CD4-positive, alpha-beta memory T cell (primary cell): ENCODE results near the gene FNDC3B. TPM values are rescaled to one million over a fixed set of nuclear protein-coding genes. Genes with fewer than 3 reads are reported as not detected.

Experiments used
- CTCF ChIA-PET: fragments of 350-600 bp; sonication (Branson Sonifier 250); formaldehyde crosslinking; loops from one replicate; lab custom pipeline; 2021; ENCODE audit warnings: inconsistent platforms; ENCODE audit not compliant: partially characterized antibody; lab: Charles Lee
- POLR2A ChIA-PET: fragments of 350-600 bp; sonication (Branson Sonifier 250); formaldehyde crosslinking; loops from one replicate; lab custom pipeline; 2021; ENCODE audit not compliant: partially characterized antibody; lab: Charles Lee
- DNase-seq, 5 donors: peaks; one replicate each; pipeline versions ENCODE4 v3.0.0 to v3.0.0-alpha.2; 2020 to 2022; ENCODE audit warnings: mixed read lengths in 1 of 5
- H3K27ac ChIP-seq: one replicate; pipeline ENCODE4 v1.7.0; 2013; ENCODE audit warnings: low read depth, low read length
- H3K27me3 ChIP-seq: 2 replicates; pipeline ENCODE4 v1.7.0; 2013; ENCODE audit warnings: mild to moderate bottlenecking, low read length, moderate library complexity; ENCODE audit not compliant: insufficient read depth
- H3K36me3 ChIP-seq: 2 replicates; pipeline ENCODE4 v1.7.0; 2013; ENCODE audit warnings: mild to moderate bottlenecking, low read length, moderate library complexity; ENCODE audit not compliant: insufficient read depth
- H3K4me1 ChIP-seq: 2 replicates; pipeline ENCODE4 v1.7.0; 2013; ENCODE audit warnings: mild to moderate bottlenecking, low read length, moderate library complexity; ENCODE audit not compliant: insufficient read depth
- H3K4me3 ChIP-seq, 2 donors: one replicate each; pipeline ENCODE4 v1.7.0; 2013; ENCODE audit warnings: low read length in 2 of 2, mild to moderate bottlenecking in 1 of 2
- H3K9me3 ChIP-seq, 2 donors: one replicate each; pipeline ENCODE4 v1.7.0; 2013; ENCODE audit warnings: low read length in 2 of 2, control low read depth in 1 of 2; ENCODE audit not compliant: control insufficient read depth in 1 of 2
- H3K27ac Mint-ChIP-seq, 7 donors: one replicate each; pipeline ENCODE4 v1.8.0; 2020 to 2021; ENCODE audit warnings: mixed read lengths in 7 of 7, mild to moderate bottlenecking in 6 of 7, inconsistent platforms in 3 of 7, moderate library complexity in 3 of 7
- H3K27me3 Mint-ChIP-seq, 2 donors: one replicate each; pipeline ENCODE4 v1.8.0; 2020 to 2021; ENCODE audit warnings: mixed read lengths in 2 of 2
- H3K36me3 Mint-ChIP-seq, 2 donors: one replicate each; pipeline ENCODE4 v1.8.0; 2020 to 2021; ENCODE audit warnings: mixed read lengths in 2 of 2, inconsistent platforms in 1 of 2, mild to moderate bottlenecking in 1 of 2
- H3K4me1 Mint-ChIP-seq, 4 donors: one replicate each; pipeline ENCODE4 v1.8.0; 2020 to 2021; ENCODE audit warnings: mixed read lengths in 4 of 4, mild to moderate bottlenecking in 1 of 4
- H3K4me3 Mint-ChIP-seq, 8 donors: one replicate each; pipeline ENCODE4 v1.8.0; 2020 to 2021; ENCODE audit warnings: mixed read lengths in 8 of 8, mild to moderate bottlenecking in 7 of 8, moderate library complexity in 6 of 8, inconsistent platforms in 3 of 8
- H3K9me3 Mint-ChIP-seq, 8 donors: one replicate each; pipeline ENCODE4 v1.8.0; 2020 to 2021; ENCODE audit warnings: mixed read lengths in 8 of 8, mild to moderate bottlenecking in 5 of 8, inconsistent platforms in 3 of 8, moderate library complexity in 1 of 8
- intact Hi-C: fragments of 100-400 bp; cut with micrococcal nuclease; formaldehyde crosslinking; loops from one replicate; pipeline ENCODE4 v1.15.1; 2023
- polyA plus RNA-seq, 2 donors: library from polyadenylated mRNA; unstranded; fragments of 300-500 nt; fragmentation: Illumina TruSeq; gene quantifications; one replicate each; pipeline ENCODE4 v1.2.3, GENCODE V29; 2021
- total RNA-seq, 2 experiments: library from RNA; stranded (reverse); gene quantifications; one replicate each; pipeline ENCODE4 v1.2.3, GENCODE V29; 2021

The FNDC3B gene
- total and polyA plus RNA-seq, 4 experiments from 2014 or later, result 10.9 to 18.2 (median 14.8) TPM

GRCh38 chr3:172147113-172147818 lies 107.9 kb downstream of the FNDC3B start:
- no peaks in the 10 kb centered on the region for H3K36me3 ChIP-seq
- CTCF ChIA-PET, result no interaction called here
- H3K27ac Mint-ChIP-seq, result peak overlapping the region in 2 of 7 donors; percentile 43 to 53
- H3K27ac ChIP-seq, result no peak overlapping the region
- H3K36me3 Mint-ChIP-seq, result peaks cover 0 to 3% of the 10 kb centered on the region in 2 donors
- H3K9me3 ChIP-seq, result no peaks in the 10 kb centered on the region
- no peaks in the 10 kb centered on the region for H3K4me1 ChIP-seq
- no peaks in the 10 kb centered on the region for H3K27me3 Mint-ChIP-seq
- POLR2A ChIA-PET, result no interaction called here
- H3K9me3 Mint-ChIP-seq, result no peaks in the 10 kb centered on the region
- H3K27me3 ChIP-seq, result no peaks in the 10 kb centered on the region
- no peak for DNase-seq
- no peak overlapping the region for H3K4me3 Mint-ChIP-seq
- intact Hi-C loops, result no loop called here
- H3K4me1 Mint-ChIP-seq, result peaks cover 17 to 36% (median 20%) of the 10 kb centered on the region in 4 donors
- H3K4me3 ChIP-seq, result no peak overlapping the region

GRCh38 chr3:172148241-172148640 lies 108.9 kb downstream of the FNDC3B start:
- Mint-ChIP-seq H3K27ac (no peak overlapping the region), H3K36me3 (peaks cover 0 to 3% of the 10 kb centered on the region in 2 donors), H3K4me1 (peaks cover 22 to 46% (median 25%) of the 10 kb centered on the region in 4 donors), H3K9me3 (no peaks in the 10 kb centered on the region), H3K27me3 (no peaks in the 10 kb centered on the region), H3K4me3 (no peak overlapping the region)
- Histone ChIP-seq H3K27ac (no peak overlapping the region), H3K36me3 (no peaks in the 10 kb centered on the region), H3K9me3 (no peaks in the 10 kb centered on the region), H3K4me3 (no peak overlapping the region), H3K4me1 (peaks cover 7% of the 10 kb centered on the region), H3K27me3 (no peaks in the 10 kb centered on the region)
- DNase-seq, result no peak
- POLR2A ChIA-PET, result interaction anchor here (0.6 kb wide), 1 partner anchor 13 kb away, joined by 3 read pairs; no protein-coding TSS in a partner anchor
- CTCF ChIA-PET, result interaction anchor here (1.0 kb wide), 1 partner anchor 184 kb away, joined by 3 read pairs; no protein-coding TSS in a partner anchor
- intact Hi-C loops, result no loop called here

- Mint-ChIP-seq H3K9me3 (no peaks in the 10 kb centered on the region), H3K27ac (no peak overlapping the region), H3K4me1 (peaks cover 26 to 51% (median 29%) of the 10 kb centered on the region in 4 donors), H3K27me3 (no peaks in the 10 kb centered on the region), H3K36me3 (peaks cover 0 to 3% of the 10 kb centered on the region in 2 donors), H3K4me3 (no peak overlapping the region)
- H3K36me3 ChIP-seq, result no peaks in the 10 kb centered on the region
- no peak overlapping the region for H3K4me3 ChIP-seq
- DNase-seq, result no peak
- no peak overlapping the region for H3K27ac ChIP-seq
- ChIA-PET POLR2A (interaction anchor here (0.6 kb wide), 1 partner anchor 14 kb away, joined by 3 read pairs; no protein-coding TSS in a partner anchor), CTCF (interaction anchor here (0.6 to 1.1 kb wide), 3 partner anchors 8 to 518 kb away, joined by 3 to 4 read pairs (median 3); no protein-coding TSS in a partner anchor)
- H3K4me1 ChIP-seq, result peaks cover 11% of the 10 kb centered on the region
- H3K27me3 ChIP-seq, result no peaks in the 10 kb centered on the region
- H3K9me3 ChIP-seq, result no peaks in the 10 kb centered on the region
- intact Hi-C loops, result no loop called here
These were observed 109.6 kb downstream of the FNDC3B start for GRCh38 chr3:172148702-172149565.

GRCh38 chr3:172150268-172150667 lies 110.9 kb downstream of the FNDC3B start:
- H3K4me1 ChIP-seq, result peaks cover 11% of the 10 kb centered on the region

GRCh38 chr3:172150913-172151650 lies 111.7 kb downstream of the FNDC3B start:
- Mint-ChIP-seq H3K36me3 (peaks cover 0 to 4% of the 10 kb centered on the region in 2 donors), H3K4me3 (no peak overlapping the region), H3K9me3 (no peaks in the 10 kb centered on the region), H3K4me1 (peaks cover 24 to 57% (median 31%) of the 10 kb centered on the region in 4 donors), H3K27ac (no peak overlapping the region), H3K27me3 (no peaks in the 10 kb centered on the region)
- Histone ChIP-seq H3K27me3 (no peaks in the 10 kb centered on the region), H3K36me3 (no peaks in the 10 kb centered on the region), H3K4me3 (no peak overlapping the region), H3K4me1 (peaks cover 11% of the 10 kb centered on the region), H3K27ac (no peak overlapping the region), H3K9me3 (no peaks in the 10 kb centered on the region)
- POLR2A ChIA-PET, result no interaction called here
- intact Hi-C loops, result no loop called here
- DNase-seq, result no peak
- CTCF ChIA-PET, result no interaction called here

More at GRCh38 chr3:172150268-172150667, 110.9 kb downstream of the FNDC3B start:
- H3K4me1 Mint-ChIP-seq, result peaks cover 24 to 54% (median 32%) of the 10 kb centered on the region in 4 donors
- Histone ChIP-seq H3K27ac (no peak overlapping the region), H3K36me3 (no peaks in the 10 kb centered on the region), H3K27me3 (no peaks in the 10 kb centered on the region), H3K9me3 (no peaks in the 10 kb centered on the region), H3K4me3 (no peak overlapping the region)
- no peaks in the 10 kb centered on the region for H3K27me3 Mint-ChIP-seq
- POLR2A ChIA-PET, result interaction anchor here (0.9 kb wide), 1 partner anchor 10 kb away, joined by 3 read pairs; no protein-coding TSS in a partner anchor
- no peaks in the 10 kb centered on the region for H3K36me3 Mint-ChIP-seq
- no peak overlapping the region for H3K27ac Mint-ChIP-seq
- no peaks in the 10 kb centered on the region for H3K9me3 Mint-ChIP-seq
- intact Hi-C loops, result no loop called here
- CTCF ChIA-PET, result no interaction called here
- H3K4me3 Mint-ChIP-seq, result peak overlapping the region in 1 of 8 donors; percentile 54
- no peak for DNase-seq

GRCh38 chr3:172151651-172152649 lies 112.6 kb downstream of the FNDC3B start:
- Histone ChIP-seq H3K27ac (no peak overlapping the region), H3K4me3 (no peak overlapping the region), H3K27me3 (no peaks in the 10 kb centered on the region), H3K9me3 (no peaks in the 10 kb centered on the region), H3K36me3 (no peaks in the 10 kb centered on the region), H3K4me1 (peaks cover 11% of the 10 kb centered on the region)
- peaks cover 24 to 48% (median 31%) of the 10 kb centered on the region in 4 donors for H3K4me1 Mint-ChIP-seq
- H3K9me3 Mint-ChIP-seq, result no peaks in the 10 kb centered on the region
- intact Hi-C loops, result no loop called here
- CTCF ChIA-PET, result no interaction called here
- H3K4me3 Mint-ChIP-seq, result peak overlapping the region in 2 of 8 donors; percentile 14 to 43
- peaks cover 0 to 4% of the 10 kb centered on the region in 2 donors for H3K36me3 Mint-ChIP-seq
- H3K27me3 Mint-ChIP-seq, result no peaks in the 10 kb centered on the region
- POLR2A ChIA-PET, result no interaction called here
- no peak for DNase-seq
- H3K27ac Mint-ChIP-seq, result peak overlapping the region in 3 of 7 donors; percentile 8 to 79 (median 65)
